GM23248 (cell line): ENCODE results near the gene TRAF7.
"Not testable (repeated sequence)": the region's sequence is repeated elsewhere in the genome, so short reads cannot be mapped to it uniquely, and the experiment has no call there.

Experiments used
- EZH2 ChIP-seq: fragments of 200-600 bp; sonication (generic); IDR thresholded peaks from 2 replicates; pipeline ENCODE4 v1.6.1; 2018; ENCODE audit warnings: antibody characterized with exemption, mild to moderate bottlenecking; ENCODE audit not compliant: insufficient read depth, poor library complexity, severe bottlenecking
- EZH2phosphoT487 ChIP-seq: fragments of 200-600 bp; sonication (generic); IDR thresholded peaks from 2 replicates; pipeline ENCODE4 v1.6.1; 2018; ENCODE audit warnings: antibody characterized with exemption, moderate library complexity, mild to moderate bottlenecking, low read depth; ENCODE audit not compliant: insufficient read depth

- not testable (repeated sequence) for TF ChIP-seq EZH2, EZH2phosphoT487
Observed at GRCh38 chr16:2116428-2116827, 39.2 kb upstream of the TRAF7 start.
